ENCODE measurements around the gene ZNF469. TPM values are rescaled to one million over a fixed set of nuclear protein-coding genes. Genes with fewer than 3 reads are reported as not detected.

Gene ZNF469
- total and polyA plus RNA-seq, 9 of the 15 experiments (the other 6 are each of a cell fraction or from before 2014, with no cell fraction given) = 0.01 to 0.04 TPM; not detected in 7

GRCh38 chr16:88419790-88420189 is 37.0 kb downstream of the ZNF469 start:
- peak; percentile 72 for TF ChIP-seq ZFP36 (IDR thresholded peaks at IDR 0.05; ENCODE audit: low read depth, low read length, partially characterized antibody)
- no peak for TF ChIP-seq RHOXF2B (CRISPR knock-in tag; conservative IDR thresholded peaks at IDR 0.05)
- DNase-seq (ENCODE audit: extremely low read depth in 1 of 4, low spot score in 3 of 4) = no peak
- ATAC-seq = no peak
- CTCF ChIA-PET (ENCODE audit: low intra/inter-chr PET ratio) = no interaction called here
- Histone ChIP-seq H3K4me1 (replicated peaks in 1 of 2; ENCODE audit: control insufficient read depth in 2 of 2, insufficient read depth in 2 of 2, low read length in 2 of 2) (peaks cover 3 to 36% of the 10 kb centered on the region in 2 experiments; a peak in 3 of 5 replicates), H3K4me2 (ENCODE audit: insufficient read depth, low read length) (no peak overlapping the region), H3K9me3 (replicated peaks; ENCODE audit: control insufficient read depth, insufficient read depth, low read depth, low read length) (no peaks in the 10 kb centered on the region), H3K9ac (ENCODE audit: insufficient read depth in 1 of 2, low read depth in 2 of 2, low read length in 2 of 2) (0 out of 4 replicates have a peak overlapping the region, but pooled peaks of 1 of the 2 experiments have one; percentile 4), H3K36me3 (ENCODE audit: control insufficient read depth, insufficient read depth, low read length) (no peaks in the 10 kb centered on the region), H3K9me1 (ENCODE audit: control insufficient read depth, insufficient read depth, low read length) (no peaks in the 10 kb centered on the region), H3K79me2 (ENCODE audit: control insufficient read depth, insufficient read depth, low read length) (no peaks in the 10 kb centered on the region), H2AFZ (ENCODE audit: low read depth, low read length) (no peak overlapping the region), H3K27me3 (ENCODE audit: control insufficient read depth in 2 of 2, insufficient read depth in 2 of 2, low read length in 2 of 2) (peaks cover 0 to 42% of the 10 kb centered on the region in 2 experiments; a peak in 2 of 5 replicates), H4K20me1 (replicated peaks; ENCODE audit: control insufficient read depth, insufficient read depth, low read length) (peaks cover 12% of the 10 kb centered on the region), H3K4me3 (no peak overlapping the region), H3K27ac (ENCODE audit: extremely low read depth, low read depth, low read length) (no peak overlapping the region)
- no TSS peak for BruUV-seq (replicated peaks)
- in situ Hi-C loops (cut with MboI) (no loop called here), intact Hi-C loops (cut with micrococcal nuclease) (no loop called here)
- 13% methylated on average over 10 of the region's 10 CpGs for WGBS (ENCODE audit: insufficient coverage, low coverage, missing lambda C conversion rate)
- POLR2A ChIA-PET = interaction anchor here (0.6 to 1.2 kb wide), 3 partner anchors 10 to 460 kb away, joined by 3 to 4 read pairs (median 3); no protein-coding TSS in a partner anchor
- no peak for FAIRE-seq

DNA sequence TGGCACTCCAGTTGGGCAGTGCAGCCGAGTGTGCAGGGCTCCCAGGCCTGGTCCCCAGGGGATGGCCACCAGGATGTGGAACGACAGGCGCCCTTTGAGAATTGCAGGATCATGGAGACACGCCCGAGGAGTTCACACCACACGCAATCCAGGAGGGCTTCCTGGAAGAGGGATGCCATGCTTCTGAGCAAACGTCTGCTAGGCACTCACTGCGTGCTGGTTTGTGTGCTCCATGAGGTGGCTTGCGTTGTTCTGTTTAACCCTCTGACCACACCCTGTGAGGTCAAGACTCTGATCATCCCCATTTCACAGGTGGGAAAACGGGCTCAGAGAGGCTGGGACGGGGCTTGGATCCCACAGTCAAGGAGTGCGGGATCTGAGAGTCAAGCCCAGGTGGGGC is 37.7 kb downstream of the ZNF469 start:
- Histone ChIP-seq H3K36me3 (ENCODE audit: control insufficient read depth, insufficient read depth, low read length) (no peaks in the 10 kb centered on the region), H3K9ac (ENCODE audit: insufficient read depth in 1 of 2, low read depth in 2 of 2, low read length in 2 of 2) (no peak overlapping the region), H4K20me1 (replicated peaks; ENCODE audit: control insufficient read depth, insufficient read depth, low read length) (peaks cover 12% of the 10 kb centered on the region; the same call in 1 of the 2 replicates), H3K79me2 (ENCODE audit: control insufficient read depth, insufficient read depth, low read length) (no peaks in the 10 kb centered on the region), H3K27me3 (ENCODE audit: control insufficient read depth in 2 of 2, insufficient read depth in 2 of 2, low read length in 2 of 2) (peaks cover 0 to 40% of the 10 kb centered on the region in 2 experiments; a peak in 2 of 5 replicates), H3K4me1 (replicated peaks in 1 of 2; ENCODE audit: control insufficient read depth in 2 of 2, insufficient read depth in 2 of 2, low read length in 2 of 2) (peaks cover 2 to 29% of the 10 kb centered on the region in 2 experiments; a peak in 3 of 5 replicates), H3K4me3 (no peak overlapping the region), H3K9me1 (ENCODE audit: control insufficient read depth, insufficient read depth, low read length) (no peaks in the 10 kb centered on the region), H2AFZ (ENCODE audit: low read depth, low read length) (no peak overlapping the region), H3K9me3 (replicated peaks; ENCODE audit: control insufficient read depth, insufficient read depth, low read depth, low read length) (no peaks in the 10 kb centered on the region), H3K4me2 (ENCODE audit: insufficient read depth, low read length) (no peak overlapping the region), H3K27ac (ENCODE audit: extremely low read depth, low read depth, low read length) (no peak overlapping the region)
- in situ Hi-C loops (cut with MboI) (no loop called here), intact Hi-C loops (cut with micrococcal nuclease) (no loop called here)
- ATAC-seq (no peak), FAIRE-seq (no peak), DNase-seq (ENCODE audit: extremely low read depth in 1 of 4, low spot score in 3 of 4) (no peak)
- WGBS (ENCODE audit: insufficient coverage, low coverage, missing lambda C conversion rate) = 5% methylated on average over 12 of the region's 12 CpGs
- ChIA-PET POLR2A (interaction anchor here (0.6 kb wide), 1 partner anchor 538 kb away, joined by 3 read pairs; no protein-coding TSS in a partner anchor), CTCF (ENCODE audit: low intra/inter-chr PET ratio) (no interaction called here)
- no TSS peak for BruUV-seq (replicated peaks)
- peak; percentile 59; the same call in 1 of the 2 replicates for TF ChIP-seq SMARCA5 (IDR thresholded peaks at IDR 0.05)
- no peak for TF ChIP-seq MTA1 (IDR thresholded peaks at IDR 0.05; ENCODE audit: borderline replicate concordance)
- no peak for TF ChIP-seq ILK (tag; IDR thresholded peaks at IDR 0.05; ENCODE audit: borderline replicate concordance, low read depth)
- peak in 1 of 2 experiments; percentile 18; a peak in 1 of 4 replicates for TF ChIP-seq RCOR1 (IDR thresholded peaks at IDR 0.05; ENCODE audit: borderline replicate concordance in 1 of 2, low read depth in 2 of 2, low read length in 2 of 2)
- no peak for TF ChIP-seq HNRNPLL (IDR thresholded peaks at IDR 0.05; ENCODE audit: low read depth, low read length, poor library complexity, severe bottlenecking)
- TF ChIP-seq ZNF408 (CRISPR knock-in tag; IDR thresholded peaks at IDR 0.05; ENCODE audit: low read depth) = no peak
- TF ChIP-seq ESRRA (IDR thresholded peaks at IDR 0.05; ENCODE audit: borderline replicate concordance, low read depth) = no peak
- TF ChIP-seq ZNF668 (CRISPR knock-in tag; IDR thresholded peaks at IDR 0.05) = no peak
- no peak for TF ChIP-seq ZNF740 (CRISPR knock-in tag; IDR thresholded peaks at IDR 0.05)
- no peak for TF ChIP-seq ZNF740 (tag; IDR thresholded peaks at IDR 0.05)
- no peak for TF ChIP-seq SAFB (IDR thresholded peaks at IDR 0.05; ENCODE audit: borderline replicate concordance, low read depth, low read length)
- TF ChIP-seq BCOR (IDR thresholded peaks at IDR 0.05) = peak; percentile 79
- TF ChIP-seq RBM25 (IDR thresholded peaks at IDR 0.05; ENCODE audit: low read depth, low read length, severe bottlenecking) = peak; percentile 77
- TF ChIP-seq RFX7 (CRISPR knock-in tag; IDR thresholded peaks at IDR 0.05) = no peak
- no peak for TF ChIP-seq ZNF174 (CRISPR knock-in tag; IDR thresholded peaks at IDR 0.05)
- no peak for TF ChIP-seq MTA3 (IDR thresholded peaks at IDR 0.05; ENCODE audit: borderline replicate concordance)

All from K562 (cell line).